Measurements from ENCODE around the gene SLC38A2. TPM values are rescaled to one million over a fixed set of nuclear protein-coding genes. Genes with fewer than 3 reads are reported as not detected.

SLC38A2 gene
- total RNA-seq, 4 donors from 2014 or later: 368 to 440 (median 381) TPM

GRCh38 chr12:46354802-46355199 lies 17.8 kb downstream of the SLC38A2 start:
- Histone ChIP-seq H3K27me3 (no peaks in the 10 kb centered on the region), H3K9me3 (no peaks in the 10 kb centered on the region), H3K27ac (no peak overlapping the region), H3K4me3 (no peak overlapping the region), H3K36me3 (peaks cover 2 to 14% (median 6%) of the 10 kb centered on the region in 3 donors), H3K4me1 (peaks cover 0 to 6% (median 0%) of the 10 kb centered on the region in 4 donors)
- DNase-seq (ENCODE audit: low spot score in 2 of 2): no peak
- 25 to 26% methylated on average over 1 of the region's 1 CpG for WGBS, 2 donors
- no peak for TF ChIP-seq EP300 (IDR thresholded peaks at IDR 0.05)
- TF ChIP-seq CTCF (IDR thresholded peaks at IDR 0.05): no peak
- no peak for TF ChIP-seq POLR2A (IDR thresholded peaks at IDR 0.05)

- no peaks in the 10 kb centered on the region for H3K27me3 ChIP-seq
- DNase-seq (ENCODE audit: low spot score in 2 of 2): no peak
- H3K27ac ChIP-seq: no peak overlapping the region
- no peaks in the 10 kb centered on the region for H3K9me3 ChIP-seq
- 71 to 77% methylated on average over 5 of the region's 5 CpGs for WGBS, 2 donors
- H3K4me3 ChIP-seq: no peak overlapping the region
- H3K36me3 ChIP-seq: peaks cover 0 to 8% (median under 1%) of the 10 kb centered on the region in 3 donors
- H3K4me1 ChIP-seq: peaks cover 0 to 3% (median 0%) of the 10 kb centered on the region in 4 donors
- TF ChIP-seq CTCF (IDR thresholded peaks at IDR 0.05) (no peak), EP300 (IDR thresholded peaks at IDR 0.05) (no peak), POLR2A (IDR thresholded peaks at IDR 0.05) (no peak)
These were observed 18.3 kb downstream of the SLC38A2 start for GRCh38 chr12:46354111-46354801.

- Histone ChIP-seq H3K27me3 (no peaks in the 10 kb centered on the region), H3K4me3 (no peak overlapping the region), H3K27ac (no peak overlapping the region), H3K9me3 (no peaks in the 10 kb centered on the region), H3K4me1 (no peaks in the 10 kb centered on the region), H3K36me3 (no peaks in the 10 kb centered on the region)
- 30 to 34% methylated on average over 2 of the region's 2 CpGs for WGBS, 2 donors
- no peak for DNase-seq (ENCODE audit: low spot score in 2 of 2)
- TF ChIP-seq CTCF (IDR thresholded peaks at IDR 0.05) (no peak), EP300 (IDR thresholded peaks at IDR 0.05) (no peak), POLR2A (IDR thresholded peaks at IDR 0.05) (no peak)
These were observed 20.5 kb downstream of the SLC38A2 start for GRCh38 chr12:46351886-46352650.

- Histone ChIP-seq H3K27ac (no peak overlapping the region), H3K9me3 (no peaks in the 10 kb centered on the region), H3K27me3 (no peaks in the 10 kb centered on the region), H3K36me3 (no peaks in the 10 kb centered on the region), H3K4me1 (no peaks in the 10 kb centered on the region), H3K4me3 (no peak overlapping the region)
- WGBS, 2 donors: 85 to 91% methylated on average over 1 of the region's 1 CpG
- no peak for DNase-seq (ENCODE audit: low spot score in 2 of 2)
- TF ChIP-seq POLR2A (IDR thresholded peaks at IDR 0.05) (no peak), CTCF (IDR thresholded peaks at IDR 0.05) (no peak), EP300 (IDR thresholded peaks at IDR 0.05) (no peak)
These were observed 21.4 kb downstream of the SLC38A2 start for GRCh38 chr12:46351138-46351537.

- H3K27me3 ChIP-seq: no peaks in the 10 kb centered on the region
- H3K9me3 ChIP-seq: no peaks in the 10 kb centered on the region
- no peaks in the 10 kb centered on the region for H3K36me3 ChIP-seq
- no peaks in the 10 kb centered on the region for H3K4me1 ChIP-seq
- H3K27ac ChIP-seq: no peak overlapping the region
- H3K4me3 ChIP-seq: no peak overlapping the region
- WGBS, 2 donors: 36 to 47% methylated on average over 2 of the region's 2 CpGs
- no peak for TF ChIP-seq EP300 (IDR thresholded peaks at IDR 0.05)
- no peak for DNase-seq (ENCODE audit: low spot score in 2 of 2)
These were observed 23.3 kb downstream of the SLC38A2 start for GRCh38 chr12:46349253-46349652.

Data from tibial nerve (tissue), 4 donors.